SU-DHL-6 (cell line): ENCODE measurements around the gene POR.
"Not testable (repeated sequence)": the region's sequence is repeated elsewhere in the genome, so short reads cannot be mapped to it uniquely, and the experiment has no call there.

Experiments
- H2AFZ ChIP-seq: fragments of 200-600 bp; sonication (generic); 2 replicates; pipeline ENCODE4 v1.6.1; 2014; ENCODE audit warnings: low read depth, mild to moderate bottlenecking, moderate library complexity, mixed read lengths, antibody characterized with exemption, low read length; ENCODE audit not compliant: severe bottlenecking
- H3F3A ChIP-seq: fragments of 200-600 bp; shearing (Covaris generic); 2 replicates; pipeline ENCODE4 v1.6.0; 2016; ENCODE audit warnings: antibody characterized with exemption, mild to moderate bottlenecking; ENCODE audit not compliant: insufficient read depth
- H3K27ac ChIP-seq: fragments of 200-600 bp; sonication (generic); 2 replicates; pipeline ENCODE4 v1.5.1; 2016; ENCODE audit warnings: low read depth, mild to moderate bottlenecking, low read length, moderate library complexity, mixed read lengths
- H3K27me3 ChIP-seq: fragments of 200-600 bp; sonication (generic), shearing (Covaris generic); 2 replicates; pipeline ENCODE4 v1.6.0; 2014; ENCODE audit warnings: mild to moderate bottlenecking, low read length
- H3K36me3 ChIP-seq: fragments of 200-600 bp; sonication (generic); 2 replicates; pipeline ENCODE4 v1.6.1; 2014; ENCODE audit warnings: mild to moderate bottlenecking, low read length, mixed read lengths
- H3K4me2 ChIP-seq: fragments of 300-600, 200-600 bp; shearing (Covaris generic), sonication (generic); 2 replicates; pipeline ENCODE4 v1.6.0; 2014; ENCODE audit warnings: low read length, low read depth, mild to moderate bottlenecking; ENCODE audit not compliant: poor library complexity, severe bottlenecking
- H3K4me3 ChIP-seq: fragments of 200-600 bp; sonication (generic); 2 replicates; pipeline ENCODE4 v1.5.1; 2014; ENCODE audit warnings: antibody characterized with exemption, low read length, mild to moderate bottlenecking, mixed read lengths; ENCODE audit not compliant: insufficient read depth, poor library complexity, severe bottlenecking
- H3K79me2 ChIP-seq: fragments of 200-600 bp; sonication (generic); 2 replicates; pipeline ENCODE4 v1.6.1; 2014; ENCODE audit warnings: mild to moderate bottlenecking, low read length, moderate library complexity; ENCODE audit not compliant: insufficient read depth
- H3K9ac ChIP-seq: fragments of 200-600 bp; sonication (generic); 2 replicates; pipeline ENCODE4 v1.7.0; 2014; ENCODE audit warnings: mild to moderate bottlenecking, low read length
- H3K9me2 ChIP-seq: fragments of 200-600 bp; sonication (generic); replicated peaks from 2 replicates; pipeline ENCODE4 v1.6.1; 2014; ENCODE audit warnings: low read length; ENCODE audit not compliant: insufficient read depth
- H3K9me3 ChIP-seq: fragments of 200-600 bp; sonication (generic); 2 replicates; pipeline ENCODE4 v1.6.1; 2014; ENCODE audit warnings: low read length, mixed read lengths; ENCODE audit not compliant: insufficient read depth
- H4K20me1 ChIP-seq: fragments of 200-600 bp; sonication (generic); 2 replicates; pipeline ENCODE4 v1.6.1; 2014; ENCODE audit warnings: low read depth, mild to moderate bottlenecking, antibody characterized with exemption, low read length, moderate library complexity, mixed read lengths
- EZH2phosphoT487 ChIP-seq: fragments of 200-600 bp; sonication (generic), shearing (Covaris generic); conservative IDR thresholded peaks from 2 replicates; pipeline ENCODE4 v1.6.1; 2018; ENCODE audit warnings: mild to moderate bottlenecking, antibody characterized with exemption, low read length, moderate library complexity, mixed read lengths
- TF ChIP-seq, protein P1 (sequence below): fragments of 200-600 bp; sonication (generic); IDR thresholded peaks from one replicate; pipeline ENCODE4 v1.5.1; 2017; ENCODE audit warnings: antibody characterized with exemption, mild to moderate bottlenecking, low read length, moderate library complexity; ENCODE audit not compliant: insufficient read depth, poor library complexity, severe bottlenecking

POR gene

DNA sequence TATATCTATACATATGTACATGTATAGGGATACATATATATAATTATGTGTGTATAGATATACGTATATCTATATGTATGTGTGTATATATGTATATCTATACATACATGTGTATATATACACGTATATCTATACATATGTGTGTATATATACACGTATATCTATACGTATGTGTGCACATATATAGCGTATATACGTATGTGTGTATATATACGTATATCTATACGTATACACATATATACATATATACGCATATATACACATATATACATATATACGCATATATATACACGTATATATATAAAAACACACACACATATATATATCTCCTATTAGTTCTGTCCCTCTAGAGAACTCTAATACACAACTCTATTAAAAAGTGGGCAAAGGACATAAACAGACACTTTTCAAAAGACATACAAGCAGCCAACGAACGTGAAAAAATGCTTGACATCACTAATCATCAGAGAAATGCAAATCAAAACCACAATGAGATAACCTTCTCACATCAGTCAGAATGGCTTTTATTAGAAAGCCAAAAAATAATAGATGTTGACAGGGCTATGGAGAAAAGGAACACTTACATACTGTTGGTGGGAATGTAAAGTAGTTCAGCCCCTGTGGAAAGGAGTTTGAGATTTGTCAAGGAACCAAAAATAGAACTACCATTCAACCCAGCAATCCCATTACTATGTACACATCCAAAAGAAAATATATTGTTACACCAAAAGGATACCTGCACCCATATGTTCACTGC, 101.4 kb downstream of the POR start:
- Histone ChIP-seq H4K20me1 (no peaks in the 10 kb centered on the region), H3K36me3 (no peaks in the 10 kb centered on the region)
- TF ChIP-seq, protein P1, sequence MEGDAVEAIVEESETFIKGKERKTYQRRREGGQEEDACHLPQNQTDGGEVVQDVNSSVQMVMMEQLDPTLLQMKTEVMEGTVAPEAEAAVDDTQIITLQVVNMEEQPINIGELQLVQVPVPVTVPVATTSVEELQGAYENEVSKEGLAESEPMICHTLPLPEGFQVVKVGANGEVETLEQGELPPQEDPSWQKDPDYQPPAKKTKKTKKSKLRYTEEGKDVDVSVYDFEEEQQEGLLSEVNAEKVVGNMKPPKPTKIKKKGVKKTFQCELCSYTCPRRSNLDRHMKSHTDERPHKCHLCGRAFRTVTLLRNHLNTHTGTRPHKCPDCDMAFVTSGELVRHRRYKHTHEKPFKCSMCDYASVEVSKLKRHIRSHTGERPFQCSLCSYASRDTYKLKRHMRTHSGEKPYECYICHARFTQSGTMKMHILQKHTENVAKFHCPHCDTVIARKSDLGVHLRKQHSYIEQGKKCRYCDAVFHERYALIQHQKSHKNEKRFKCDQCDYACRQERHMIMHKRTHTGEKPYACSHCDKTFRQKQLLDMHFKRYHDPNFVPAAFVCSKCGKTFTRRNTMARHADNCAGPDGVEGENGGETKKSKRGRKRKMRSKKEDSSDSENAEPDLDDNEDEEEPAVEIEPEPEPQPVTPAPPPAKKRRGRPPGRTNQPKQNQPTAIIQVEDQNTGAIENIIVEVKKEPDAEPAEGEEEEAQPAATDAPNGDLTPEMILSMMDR, result no peak
- TF ChIP-seq EZH2phosphoT487, result no peak

DNA sequence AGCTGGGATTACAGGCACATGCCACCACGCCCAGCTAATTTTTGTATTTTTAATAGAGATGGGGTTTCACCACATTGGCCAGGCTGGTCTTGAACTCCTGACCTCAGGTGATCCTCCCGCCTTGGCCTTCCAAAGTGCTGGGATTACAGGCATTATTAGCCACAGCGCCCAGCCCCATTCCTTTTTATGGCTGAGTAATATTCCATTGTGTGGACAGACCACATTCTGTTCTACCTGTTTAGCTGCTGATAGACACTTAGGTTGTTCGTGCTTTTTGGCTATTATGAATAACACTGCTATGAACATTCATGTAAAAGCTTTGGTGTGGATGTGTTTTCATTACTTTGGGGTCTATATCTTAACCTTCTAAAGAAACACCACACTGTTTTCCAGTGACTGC, 103.6 kb downstream of the POR start:
- not testable (repeated sequence) for H2AFZ ChIP-seq, H3K36me3 ChIP-seq, H3K9me2 ChIP-seq, H4K20me1 ChIP-seq, H3K4me2 ChIP-seq, H3K9ac ChIP-seq, H3K27me3 ChIP-seq, H3K79me2 ChIP-seq, H3K27ac ChIP-seq, H3K9me3 ChIP-seq, H3F3A ChIP-seq, H3K4me3 ChIP-seq

More for the DNA sequence above, 101.4 kb downstream of the POR start:
- Histone ChIP-seq H3K27me3 (no peaks in the 10 kb centered on the region), H2AFZ (no peak overlapping the region), H3K79me2 (no peaks in the 10 kb centered on the region), H3K27ac (no peak overlapping the region), H3K9ac (no peak overlapping the region), H3K4me2 (no peak overlapping the region), H3F3A (no peaks in the 10 kb centered on the region), H3K9me3 (no peaks in the 10 kb centered on the region), H3K4me3 (no peak overlapping the region), H3K9me2 (no peaks in the 10 kb centered on the region)

DNA sequence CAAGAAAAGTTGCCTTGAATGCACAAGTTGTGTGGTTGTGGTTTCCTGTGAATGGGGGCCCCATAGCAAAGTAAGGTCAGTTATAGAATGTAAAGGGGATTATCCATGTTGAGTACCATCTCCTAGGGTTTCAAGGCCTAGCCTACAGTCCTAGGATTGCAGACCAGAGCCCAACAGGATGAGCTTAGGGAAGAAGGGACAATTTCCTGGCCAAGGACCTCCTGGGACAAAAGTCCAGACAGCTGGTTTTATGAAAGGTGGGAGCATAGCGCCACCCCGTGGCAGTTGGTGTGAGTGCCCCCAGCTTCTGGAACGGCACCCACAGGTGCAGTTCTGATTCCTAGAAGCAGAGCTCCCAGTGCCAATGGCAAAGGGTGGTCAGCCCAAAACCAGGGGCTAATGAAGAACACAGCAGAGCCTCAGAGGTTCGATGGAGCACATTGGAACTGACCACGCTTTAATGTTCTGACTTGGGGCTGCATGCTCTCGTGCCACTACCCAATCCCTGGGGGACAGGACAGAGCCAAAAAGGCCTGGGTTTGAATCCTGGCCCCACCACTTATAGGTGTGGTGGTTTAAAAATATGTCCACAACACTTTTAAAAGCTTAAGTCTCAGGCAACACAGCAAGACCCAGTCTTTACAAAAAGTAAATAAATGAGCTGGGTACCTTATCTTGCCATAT, 105.2 kb downstream of the POR start:
- TF ChIP-seq, protein P1, result peak; percentile 95
- no peak for TF ChIP-seq EZH2phosphoT487

More for the DNA sequence above, 105.2 kb downstream of the POR start:
- no peaks in the 10 kb centered on the region for H3F3A ChIP-seq
- H3K9ac ChIP-seq, result no peak overlapping the region
- H3K9me2 ChIP-seq, result no peaks in the 10 kb centered on the region
- H3K79me2 ChIP-seq, result no peaks in the 10 kb centered on the region
- H3K27me3 ChIP-seq, result no peaks in the 10 kb centered on the region
- H3K4me3 ChIP-seq, result no peak overlapping the region
- no peaks in the 10 kb centered on the region for H4K20me1 ChIP-seq
- no peaks in the 10 kb centered on the region for H3K9me3 ChIP-seq
- no peak overlapping the region for H3K4me2 ChIP-seq
- no peak overlapping the region for H3K27ac ChIP-seq
- H3K36me3 ChIP-seq, result no peaks in the 10 kb centered on the region
- no peak overlapping the region for H2AFZ ChIP-seq
